HK-2 (cell line): ENCODE measurements around the gene GNE.
A peak's percentile ranks its signal among the peaks of the same experiment; 100 is the strongest.
"Not testable (repeated sequence)": the region's sequence is repeated elsewhere in the genome, so short reads cannot be mapped to it uniquely, and the experiment has no call there.

ENCODE experiments used
- DNase-seq: peaks from one replicate; pipeline ENCODE4 v3.0.0-alpha.2; 2018; ENCODE audit not compliant: unreplicated experiment

Gene GNE, protein sequence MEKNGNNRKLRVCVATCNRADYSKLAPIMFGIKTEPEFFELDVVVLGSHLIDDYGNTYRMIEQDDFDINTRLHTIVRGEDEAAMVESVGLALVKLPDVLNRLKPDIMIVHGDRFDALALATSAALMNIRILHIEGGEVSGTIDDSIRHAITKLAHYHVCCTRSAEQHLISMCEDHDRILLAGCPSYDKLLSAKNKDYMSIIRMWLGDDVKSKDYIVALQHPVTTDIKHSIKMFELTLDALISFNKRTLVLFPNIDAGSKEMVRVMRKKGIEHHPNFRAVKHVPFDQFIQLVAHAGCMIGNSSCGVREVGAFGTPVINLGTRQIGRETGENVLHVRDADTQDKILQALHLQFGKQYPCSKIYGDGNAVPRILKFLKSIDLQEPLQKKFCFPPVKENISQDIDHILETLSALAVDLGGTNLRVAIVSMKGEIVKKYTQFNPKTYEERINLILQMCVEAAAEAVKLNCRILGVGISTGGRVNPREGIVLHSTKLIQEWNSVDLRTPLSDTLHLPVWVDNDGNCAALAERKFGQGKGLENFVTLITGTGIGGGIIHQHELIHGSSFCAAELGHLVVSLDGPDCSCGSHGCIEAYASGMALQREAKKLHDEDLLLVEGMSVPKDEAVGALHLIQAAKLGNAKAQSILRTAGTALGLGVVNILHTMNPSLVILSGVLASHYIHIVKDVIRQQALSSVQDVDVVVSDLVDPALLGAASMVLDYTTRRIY

GRCh38 chr9:36258208-36258995 lies at the start of gene GNE:
TSS of gene GNE (minus strand) at chr9:36258448. CDS start at chr9:36249355, 9,093 bp downstream.
- DNase-seq: peak; percentile 96

DNA sequence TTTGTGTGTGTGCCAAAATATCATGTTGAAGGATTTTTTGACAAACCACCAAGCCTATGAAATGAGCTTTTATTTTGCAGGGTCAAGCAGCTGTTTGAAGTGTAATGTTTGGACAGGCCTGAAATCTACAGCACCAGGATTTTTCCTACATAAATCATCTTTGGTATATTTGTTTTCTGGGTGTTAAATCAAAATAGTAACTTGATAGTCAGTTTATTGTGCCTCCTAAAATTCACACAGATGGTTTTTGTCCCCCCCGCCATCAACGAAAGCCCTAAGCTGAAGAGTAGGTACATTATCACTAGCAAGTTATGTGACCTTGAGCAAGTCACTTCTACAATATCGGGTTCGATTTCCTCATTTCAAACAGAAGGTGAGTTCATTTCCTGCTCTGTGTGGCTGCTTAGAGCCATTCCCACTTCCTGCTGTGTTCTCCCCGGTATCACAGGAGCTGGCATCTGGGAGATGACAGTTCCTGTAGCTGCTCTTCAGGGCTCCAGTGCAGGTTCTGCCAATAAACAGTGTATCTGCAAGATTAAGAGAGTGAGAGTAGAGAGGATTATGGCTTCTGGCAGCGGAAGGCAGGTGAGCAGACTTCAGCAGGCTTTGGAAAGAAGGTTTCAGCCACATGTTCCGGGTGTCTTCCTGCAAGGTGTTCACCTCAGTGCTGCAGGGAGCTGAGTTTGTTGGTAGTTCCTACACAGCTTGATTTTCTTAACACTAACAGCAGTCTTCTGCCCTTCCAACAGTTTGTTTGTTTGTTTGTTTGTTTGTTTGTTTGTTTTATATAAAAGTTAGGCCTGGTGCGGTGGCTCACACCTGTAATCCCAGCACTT lies 48.4 kb upstream of the GNE start:
- no peak for DNase-seq

DNA sequence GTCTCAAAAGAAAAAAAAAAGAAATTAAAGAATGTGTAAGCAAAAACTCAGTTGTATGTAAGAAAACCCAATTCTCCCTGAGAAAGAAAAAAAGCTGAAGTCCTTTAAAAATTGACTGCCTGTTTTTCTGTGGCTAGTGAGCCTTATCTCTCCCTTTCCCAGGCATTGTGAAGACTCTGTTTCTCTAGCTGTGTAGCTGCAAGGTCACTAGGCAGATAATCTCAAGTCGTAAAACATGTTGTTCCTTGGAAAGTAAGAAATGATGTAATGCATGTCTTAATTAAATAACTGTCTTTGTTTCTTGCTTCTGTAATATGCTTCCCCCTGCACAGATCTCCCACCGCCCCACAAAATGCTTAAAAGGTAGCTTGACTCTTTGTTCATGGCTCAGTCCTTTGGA lies 46.1 kb upstream of the GNE start:
- not testable (repeated sequence) for DNase-seq

DNA sequence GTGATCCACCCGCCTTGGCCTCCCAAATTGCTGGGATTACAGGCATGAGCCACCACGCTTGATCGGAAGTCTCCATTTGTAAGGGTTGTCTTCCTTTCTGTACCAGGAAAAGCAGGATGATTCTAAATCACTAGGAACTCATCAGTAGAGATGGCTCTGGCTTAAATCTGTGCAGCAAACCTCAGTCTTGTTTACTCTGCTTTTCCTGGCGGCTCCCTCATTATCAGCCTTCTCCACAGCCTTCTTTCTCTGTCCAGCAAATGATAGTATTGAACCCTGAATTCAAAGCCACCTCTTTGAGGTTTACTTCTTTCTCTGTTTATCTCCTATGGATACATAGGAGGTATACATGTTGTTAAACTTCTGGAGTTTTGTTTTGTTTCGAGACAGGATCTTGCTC lies 43.0 kb upstream of the GNE start:
- DNase-seq: no peak

- DNase-seq: no peak
Observed at GRCh38 chr9:36298566-36298965, 40.3 kb upstream of the GNE start.

GRCh38 chr9:36297798-36298197 lies 39.5 kb upstream of the GNE start:
- DNase-seq: no peak

DNA sequence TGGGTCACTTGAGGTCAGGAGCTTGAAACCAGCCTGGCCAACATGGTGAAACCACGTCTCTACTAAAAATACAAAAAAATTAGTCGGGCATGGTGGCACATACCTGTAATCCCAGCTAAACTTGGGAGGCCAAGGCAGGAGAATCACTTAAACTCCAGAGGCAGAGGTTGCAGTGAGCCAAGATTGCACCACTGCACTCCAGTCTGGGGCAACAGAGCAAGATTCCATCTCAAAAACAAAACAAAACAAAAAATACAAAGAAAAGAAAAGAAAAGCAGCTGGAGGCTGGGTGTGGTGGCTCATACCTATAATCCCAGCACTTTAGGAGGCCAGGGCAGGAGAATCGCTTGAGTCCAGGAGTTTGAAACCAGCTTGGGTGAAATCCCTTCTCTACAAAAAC lies 36.7 kb upstream of the GNE start:
- DNase-seq: not testable (repeated sequence)

- no peak for DNase-seq
Observed at GRCh38 chr9:36293918-36294317, 35.7 kb upstream of the GNE start.

- DNase-seq: no peak
Observed at GRCh38 chr9:36293171-36293570, 34.9 kb upstream of the GNE start.

DNA sequence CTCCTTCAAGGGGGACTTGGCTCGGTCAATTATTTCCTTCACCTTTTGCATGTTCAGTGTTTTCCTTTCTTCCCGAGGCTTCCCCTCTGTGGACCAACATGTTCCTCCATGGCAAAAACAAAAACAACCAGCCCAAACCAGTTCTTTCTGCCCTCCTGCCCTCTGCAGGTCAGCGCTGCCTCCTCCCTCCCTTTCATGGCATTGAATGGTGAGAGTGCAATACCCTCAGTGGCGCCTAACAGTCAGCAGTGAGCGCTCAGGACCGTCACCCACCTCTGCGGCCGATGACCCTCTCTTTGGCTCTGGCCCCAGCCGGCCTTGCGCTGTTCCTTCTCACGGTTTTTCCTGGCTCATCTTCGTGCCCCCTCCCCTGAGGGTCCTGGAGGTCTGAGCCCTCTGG lies 34.4 kb upstream of the GNE start:
- no peak for DNase-seq

DNA sequence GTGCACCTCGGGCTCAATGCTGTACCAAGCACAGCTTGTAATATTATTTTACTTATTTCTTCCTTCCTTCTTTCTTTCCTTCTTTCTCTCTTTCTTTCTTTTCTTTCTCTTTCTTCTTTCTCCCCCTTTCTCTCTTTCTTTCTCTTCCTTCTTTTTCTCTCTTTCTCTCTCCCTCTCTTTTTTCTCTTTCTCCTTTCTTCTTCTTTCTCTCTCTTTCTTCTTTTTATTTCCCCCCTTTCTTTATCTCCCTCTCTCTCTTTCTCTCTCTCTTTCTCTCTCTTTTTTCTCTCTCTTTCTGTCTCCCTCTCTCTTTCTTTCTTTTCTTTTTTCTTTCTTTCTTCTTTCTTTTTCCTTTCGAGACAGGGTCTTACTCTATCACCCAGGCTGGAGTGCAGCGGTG lies 32.7 kb upstream of the GNE start:
- DNase-seq: no peak

- no peak for DNase-seq
Observed at GRCh38 chr9:36289836-36290435, 31.7 kb upstream of the GNE start.

GRCh38 chr9:36288070-36288469 lies 29.8 kb upstream of the GNE start:
- DNase-seq: no peak

DNA sequence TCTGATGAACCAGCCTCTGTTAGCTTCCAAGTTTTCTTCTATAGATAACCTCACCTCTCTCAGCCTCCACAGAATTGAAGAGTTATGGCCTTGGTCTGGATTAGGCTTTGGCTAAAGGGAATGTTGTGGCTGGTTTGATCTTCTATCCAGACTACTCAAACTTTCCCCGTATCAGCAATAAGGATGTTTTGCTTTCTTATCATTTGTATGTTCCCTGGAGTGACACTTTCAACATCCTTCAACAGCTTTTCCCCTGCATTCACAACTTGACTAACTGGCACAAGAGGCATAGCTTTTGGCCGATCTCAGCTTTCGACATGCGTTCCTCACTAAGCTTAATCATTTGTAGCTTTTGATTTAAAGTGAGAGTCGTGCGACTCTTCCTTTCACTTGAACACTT lies 28.1 kb upstream of the GNE start:
- no peak for DNase-seq

DNA sequence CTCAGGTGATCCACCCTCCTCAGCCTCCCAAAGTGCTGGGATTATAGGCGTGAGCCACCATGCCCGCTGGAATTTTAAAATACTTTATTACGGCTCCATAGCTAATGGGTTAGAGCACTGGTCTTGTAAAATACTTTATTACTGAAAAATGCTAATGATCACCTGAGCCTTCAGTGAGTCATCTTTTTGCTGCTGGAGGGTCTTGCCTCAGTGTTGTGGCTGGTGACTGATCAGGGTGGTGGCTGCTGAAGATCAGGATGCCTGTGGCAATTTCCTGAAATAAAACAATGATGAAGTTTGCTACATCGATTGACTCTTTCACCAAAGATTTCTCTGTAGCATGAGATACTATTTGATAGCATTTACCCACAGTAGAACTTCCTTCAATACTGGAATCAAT lies 26.0 kb upstream of the GNE start:
- no peak for DNase-seq

GRCh38 chr9:36282275-36282674 lies 24.0 kb upstream of the GNE start:
- DNase-seq: no peak

DNA sequence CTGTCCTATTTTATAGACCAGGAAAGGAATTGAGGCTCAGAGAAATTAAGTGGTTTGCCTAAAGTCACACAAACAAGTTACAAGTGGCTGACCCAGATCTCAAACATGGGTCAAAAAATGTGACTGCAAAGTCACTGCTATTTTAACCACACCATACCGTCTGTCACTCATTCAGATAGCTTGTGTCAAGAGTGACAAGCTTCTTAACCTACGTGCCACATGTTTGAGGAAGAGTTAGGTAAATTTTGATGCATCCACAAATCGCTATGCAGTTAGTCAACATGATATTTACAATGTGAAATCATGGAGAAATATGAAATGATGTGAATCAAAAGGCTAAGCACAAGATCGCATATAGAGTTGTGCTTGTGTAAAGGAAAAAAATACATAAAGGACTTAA lies 22.7 kb upstream of the GNE start:
- DNase-seq: no peak

- DNase-seq: no peak
Observed at GRCh38 chr9:36278243-36278642, 20.0 kb upstream of the GNE start.

GRCh38 chr9:36276781-36277181 lies 18.5 kb upstream of the GNE start:
- DNase-seq: no peak

- no peak for DNase-seq
Observed at GRCh38 chr9:36276254-36276653, 18.0 kb upstream of the GNE start.

DNA sequence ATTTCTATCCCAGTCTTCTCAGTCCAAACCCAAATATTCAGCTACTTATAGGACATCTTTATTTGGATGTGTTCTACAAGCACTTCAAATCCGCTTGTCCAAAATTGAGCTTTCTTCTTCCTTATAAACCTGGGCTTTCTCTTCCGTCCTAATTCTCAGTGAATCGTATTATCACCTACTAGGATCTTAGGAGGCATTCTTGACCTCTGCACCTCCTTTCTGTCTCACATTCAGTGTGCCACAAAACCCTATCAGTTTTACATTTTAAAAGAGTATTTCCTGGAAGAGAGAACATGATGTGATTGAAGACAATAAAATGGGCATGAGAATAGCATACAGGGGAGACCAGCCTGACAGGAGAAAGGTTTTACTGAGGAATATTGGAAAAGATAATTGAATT lies 16.8 kb upstream of the GNE start:
- no peak for DNase-seq
